H7 (cell line): Measurements from ENCODE around the gene TMEM231. TPM values are rescaled to one million over a fixed set of nuclear protein-coding genes. Genes with fewer than 3 reads are reported as not detected.
"Not testable (repeated sequence)": the region's sequence is repeated elsewhere in the genome, so short reads cannot be mapped to it uniquely, and the experiment has no call there.

Source experiments
- DNase-seq: peaks from one replicate; pipeline ENCODE4 v3.0.0; 2012
- H3K27me3 ChIP-seq: 2 replicates; pipeline ENCODE4 v1.6.0; 2011; ENCODE audit warnings: mild to moderate bottlenecking, low read length; ENCODE audit not compliant: control insufficient read depth, insufficient read depth
- H3K36me3 ChIP-seq: replicated peaks from 2 replicates; pipeline ENCODE4 v1.5.1; 2011; ENCODE audit warnings: low read length; ENCODE audit not compliant: control insufficient read depth, insufficient read depth
- H3K4me3 ChIP-seq: 2 replicates; pipeline ENCODE4 v1.5.1; 2011; ENCODE audit warnings: low read depth, mild to moderate bottlenecking, control low read depth, low read length, moderate library complexity; ENCODE audit not compliant: insufficient read depth
- total RNA-seq: library from RNA; depleted of rRNA; stranded (reverse); fragments of >200 nt; shearing (Covaris generic); gene quantifications from 2 replicates; pipeline ENCODE4 v1.2.3, GENCODE V29; 2014; rRNA removed

TMEM231 gene
- total RNA-seq, 1 experiment from 2014 or later: 11.3 TPM

DNA sequence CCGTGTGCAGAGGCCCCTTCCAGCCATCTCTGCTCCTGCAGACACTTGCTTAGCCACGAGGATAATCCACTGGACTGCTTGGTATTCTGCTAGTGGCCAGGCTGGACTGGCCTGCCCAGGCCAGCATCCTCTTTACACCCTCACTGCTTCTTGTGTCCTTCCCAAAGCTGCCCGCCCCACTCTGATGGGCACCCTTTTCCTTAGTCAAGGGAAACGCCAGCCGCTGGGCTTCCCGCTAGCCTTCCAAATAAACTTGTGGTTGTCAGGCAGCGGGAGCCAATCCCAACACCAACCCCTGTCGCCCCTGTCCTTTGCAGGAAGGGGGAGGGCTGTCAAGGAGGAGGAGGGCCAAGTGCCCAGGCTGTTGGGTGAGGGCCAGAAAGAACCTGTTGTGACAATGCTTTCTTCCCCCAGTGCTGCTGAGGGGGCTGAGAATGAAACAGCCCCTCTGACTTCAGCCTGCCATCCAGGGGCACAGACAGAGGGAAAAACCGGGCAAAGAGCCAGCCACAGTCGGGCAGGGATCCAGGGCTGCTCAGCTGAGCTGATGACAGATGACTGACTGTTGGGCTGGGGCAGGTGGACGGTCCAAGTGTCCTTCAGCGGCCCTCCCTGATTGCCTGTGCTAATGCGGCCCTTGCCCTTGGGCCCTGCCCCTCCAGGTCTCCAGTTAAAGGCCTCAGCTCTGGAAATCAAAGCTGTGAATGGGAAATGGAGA, 57.3 kb downstream of the TMEM231 start:
- H3K27me3 ChIP-seq, DNase-seq: not testable (repeated sequence)

DNA sequence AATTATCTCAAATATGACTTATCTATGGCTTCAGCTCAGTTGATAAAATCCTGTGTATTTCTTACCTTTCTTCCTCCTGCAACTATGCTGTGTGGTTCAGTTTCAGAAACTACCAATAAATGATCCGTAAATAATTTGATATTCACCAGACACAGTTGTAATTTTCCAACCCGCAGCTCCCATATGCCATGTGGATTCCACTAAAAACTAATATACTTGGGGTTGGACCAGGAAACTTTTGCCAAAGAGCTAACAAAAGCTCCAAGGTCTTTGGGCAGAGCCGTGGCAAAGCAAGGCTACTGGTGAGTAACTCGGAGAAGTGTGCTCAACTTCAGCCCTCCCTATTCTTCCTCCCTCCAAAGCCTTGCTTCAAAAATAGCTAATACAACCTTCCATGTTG, 58.5 kb downstream of the TMEM231 start:
- no peak for DNase-seq
- Histone ChIP-seq H3K27me3 (peaks cover 7% of the 10 kb centered on the region), H3K4me3 (no peak overlapping the region), H3K36me3 (no peaks in the 10 kb centered on the region; the same call in 1 of the 2 replicates)

More for the DNA sequence above, 57.3 kb downstream of the TMEM231 start:
- not testable (repeated sequence) for H3K36me3 ChIP-seq, H3K4me3 ChIP-seq

DNA sequence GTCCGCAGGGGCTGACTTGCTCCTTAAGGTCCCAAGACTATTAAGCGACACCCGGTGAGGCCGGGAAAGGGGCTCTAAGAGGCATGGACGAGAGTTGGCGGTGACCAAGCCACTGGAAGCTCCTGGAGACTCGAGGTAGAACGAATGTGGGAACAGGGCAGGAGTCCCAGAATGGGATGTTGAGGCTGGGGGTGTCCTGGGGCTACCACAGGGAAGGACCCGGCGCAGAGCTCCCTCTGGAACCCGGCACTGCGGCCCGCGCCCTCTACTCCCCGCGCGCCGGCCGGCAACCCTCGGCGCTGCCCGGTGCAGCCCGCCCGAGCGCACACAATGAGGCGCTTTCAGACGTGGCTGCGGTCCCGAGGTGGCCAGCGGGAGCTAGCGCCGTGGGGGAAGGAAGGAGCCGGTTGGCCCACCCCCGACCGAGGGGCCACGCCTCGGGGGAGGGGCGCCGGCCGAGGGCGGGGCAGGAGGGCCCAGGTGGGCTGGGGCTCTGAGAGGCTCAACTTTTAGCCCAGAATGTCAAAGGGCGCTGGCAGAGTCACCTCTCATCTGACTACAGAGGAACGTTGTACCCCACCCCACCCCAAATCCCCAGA, 60.9 kb downstream of the TMEM231 start, which contains the start of gene CHST6:
Gene CHST6 (minus strand): TSS at position 366 of the 599 bp plus-strand sequence. CDS start 15,613 bp downstream, outside the sequence.
- Histone ChIP-seq H3K4me3 (peak within 1 kb of the TSS; percentile 77), H3K27me3 (peaks cover 7% of the 10 kb centered on the region), H3K36me3 (no peaks in the 10 kb centered on the region; the same call in 1 of the 2 replicates)
- peak; percentile 98 for DNase-seq

DNA sequence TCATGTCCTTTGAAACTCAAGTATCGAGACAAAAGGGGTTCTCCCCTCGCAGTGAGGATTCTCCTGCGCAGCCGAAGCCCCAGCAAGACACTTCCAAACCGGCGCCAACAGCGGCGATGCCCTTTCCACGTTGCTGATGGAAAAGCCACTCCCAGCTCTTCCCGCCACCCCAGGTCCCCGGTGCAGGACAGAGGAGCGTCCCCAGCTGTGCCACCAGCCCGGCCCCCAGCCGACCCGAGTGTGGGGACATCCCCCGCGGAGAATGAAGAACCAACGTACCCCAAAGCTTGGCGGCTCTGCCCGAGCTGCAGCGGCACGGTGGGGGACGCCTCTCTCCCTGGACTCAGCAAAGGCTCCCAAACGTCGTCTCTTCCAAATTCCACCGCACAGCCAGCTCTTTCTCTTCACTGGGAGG, 61.4 kb downstream of the TMEM231 start:
- DNase-seq: peak; percentile 80
- Histone ChIP-seq H3K4me3 (peak overlapping the region; percentile 77), H3K36me3 (no peaks in the 10 kb centered on the region; the same call in 1 of the 2 replicates), H3K27me3 (peaks cover 7% of the 10 kb centered on the region)

DNA sequence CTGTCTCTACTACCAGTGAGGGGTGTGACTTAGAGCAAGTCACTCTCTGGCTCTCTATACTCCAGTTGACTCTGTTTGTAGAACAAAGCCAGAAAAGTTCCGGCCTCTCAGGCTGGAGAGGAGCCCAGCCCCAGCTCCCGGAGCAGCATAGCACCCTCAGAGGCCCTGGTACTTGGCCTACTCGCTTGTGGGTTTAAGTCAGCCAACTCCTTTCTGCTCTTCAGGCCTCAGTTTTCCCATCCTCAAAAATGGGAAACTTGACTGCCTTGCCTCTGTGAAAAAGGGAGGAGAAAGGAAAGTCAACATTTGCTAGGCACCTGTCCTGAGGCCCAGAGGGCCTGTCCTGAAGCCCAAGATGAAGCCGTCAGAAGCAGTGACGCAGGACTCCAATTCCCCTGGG, 61.9 kb downstream of the TMEM231 start:
- Histone ChIP-seq H3K4me3 (peak overlapping the region; percentile 77), H3K36me3 (no peaks in the 10 kb centered on the region; the same call in 1 of the 2 replicates), H3K27me3 (peaks cover 7% of the 10 kb centered on the region)
- DNase-seq: peak; percentile 47

DNA sequence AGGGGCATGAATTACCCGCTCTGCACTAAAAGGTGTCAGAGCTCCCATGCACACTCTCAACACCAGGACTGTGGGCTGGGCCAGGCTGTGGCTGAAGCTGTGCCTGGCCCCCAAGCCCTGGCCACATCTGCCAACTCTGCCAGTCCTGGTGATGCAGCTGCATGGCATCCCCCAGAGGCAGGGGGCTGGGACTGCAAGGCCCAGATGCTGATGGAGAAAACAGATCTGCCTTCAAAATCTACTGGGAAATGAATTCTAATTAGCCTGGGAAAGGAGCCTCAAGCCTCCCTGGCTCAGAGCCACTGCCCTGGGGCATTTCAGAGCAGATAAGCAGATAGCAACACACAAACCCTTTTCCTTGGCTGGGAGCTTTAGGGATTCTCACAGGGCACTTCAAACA, 64.2 kb downstream of the TMEM231 start:
- no peak overlapping the region for H3K4me3 ChIP-seq
- H3K36me3 ChIP-seq: peaks cover 2% of the 10 kb centered on the region
- H3K27me3 ChIP-seq: peaks cover 7% of the 10 kb centered on the region
- DNase-seq: peak; percentile 76

DNA sequence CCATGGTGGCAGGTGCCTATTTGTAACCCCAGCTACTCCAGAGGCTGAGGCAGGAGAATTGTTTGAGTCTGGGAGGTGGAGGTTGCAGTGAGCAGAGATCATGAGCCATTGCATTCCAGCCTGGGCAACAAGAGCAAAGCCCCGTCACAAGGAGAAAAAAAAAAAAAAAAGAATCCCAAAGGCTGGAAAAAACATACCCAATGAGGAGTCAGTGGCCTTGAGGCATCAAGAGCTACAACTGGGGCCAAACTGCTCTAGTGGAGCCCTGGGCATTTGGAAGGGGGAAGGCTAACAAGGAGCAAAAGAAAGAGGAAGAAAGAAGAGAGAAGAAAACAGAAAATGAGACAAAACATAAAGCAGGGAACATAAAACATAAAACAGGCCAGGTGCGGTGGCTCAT, 67.7 kb downstream of the TMEM231 start:
- Histone ChIP-seq H3K36me3 (peaks cover 2% of the 10 kb centered on the region), H3K27me3 (no peaks in the 10 kb centered on the region), H3K4me3 (no peak overlapping the region)
- DNase-seq: no peak

Other genes starting within 250 kb of the TMEM231 start
- 36.0 and 55.2 TPM in 2 replicates for gene CFDP1, start 122.7 kb downstream of the TMEM231 start, total RNA-seq
- 43.7 and 55.9 TPM in 2 replicates for gene TMEM170A, start 91.6 kb downstream of the TMEM231 start, total RNA-seq
- 9.7 and 11.5 TPM in 2 replicates for gene CHST6, start 60.8 kb downstream of the TMEM231 start, total RNA-seq
- 0.90 TPM in 1 of 2 replicates, not detected in the other for gene CHST5, start 20.1 kb downstream of the TMEM231 start, total RNA-seq
- gene GABARAPL2, start 10.1 kb upstream of the TMEM231 start, total RNA-seq: 34.5 and 40.1 TPM in 2 replicates
- gene ADAT1, start 67.0 kb upstream of the TMEM231 start, total RNA-seq: 37.4 and 42.8 TPM in 2 replicates
- 260 and 263 TPM in 2 replicates for gene KARS1, start 91.4 kb upstream of the TMEM231 start, total RNA-seq
- gene TERF2IP, start 91.5 kb upstream of the TMEM231 start, total RNA-seq: 17.5 and 25.5 TPM in 2 replicates
- not detected in 2 replicates for gene CPHXL2, start 120.8 kb upstream of the TMEM231 start, total RNA-seq
- gene DUXB, start 145.2 kb upstream of the TMEM231 start, total RNA-seq: not detected in 2 replicates
- not detected in 2 replicates for gene CPHXL, start 170.2 kb upstream of the TMEM231 start, total RNA-seq